ENCODE data around the gene EFTUD2. TPM values are rescaled to one million over a fixed set of nuclear protein-coding genes. Genes with fewer than 3 reads are reported as not detected.
"Not testable (repeated sequence)": the region's sequence is repeated elsewhere in the genome, so short reads cannot be mapped to it uniquely, and the experiment has no call there.

The EFTUD2 gene
- total and polyA plus RNA-seq, 2 of the 8 experiments (the other 6 are each of a cell fraction or from before 2014, with no cell fraction given) = 118 to 195 TPM

DNA sequence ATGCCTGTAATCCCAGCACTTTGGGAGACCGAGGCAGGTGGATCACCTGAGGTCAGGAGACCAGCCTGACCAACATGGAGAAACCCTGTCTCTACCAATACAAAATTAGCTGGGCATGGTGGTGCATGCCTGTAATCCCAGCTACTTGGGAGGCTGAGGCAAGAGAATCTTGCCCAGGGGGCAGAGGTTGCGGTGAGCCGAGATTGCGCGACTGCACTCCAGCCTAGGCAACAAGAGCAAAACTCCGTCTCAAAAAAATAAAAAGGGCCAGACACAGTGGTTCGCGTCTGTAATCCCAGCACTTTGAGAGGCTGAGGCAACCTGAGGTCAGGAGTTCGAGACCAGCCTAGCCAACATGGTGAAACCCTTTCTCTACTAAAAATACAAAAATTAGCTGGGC lies 74.0 kb downstream of the EFTUD2 start:
- not testable (repeated sequence) for H3K79me1 ChIP-seq (ENCODE audit: low read depth, low read length); H3K9me3 ChIP-seq (ENCODE audit: insufficient read depth in 2 of 2, low read depth in 1 of 2, low read length in 1 of 2); H2BK5ac ChIP-seq (ENCODE audit: low read depth, low read length); H3K4me3 ChIP-seq (ENCODE audit: extremely low read depth in 1 of 4, insufficient read depth in 2 of 4, low read depth in 3 of 4, low read length in 4 of 4); H3K27me3 ChIP-seq (replicated peaks in 1 of 4; ENCODE audit: control insufficient read depth in 3 of 4, extremely low read depth in 1 of 4, insufficient read depth in 3 of 4, low read length in 3 of 4); H3K36me3 ChIP-seq (ENCODE audit: control insufficient read depth in 2 of 4, insufficient read depth in 4 of 4, low read length in 3 of 4); H3K9ac ChIP-seq (replicated peaks in 1 of 4; ENCODE audit: extremely low read depth in 1 of 4, low read depth in 3 of 4, low read length in 3 of 4); H3K56ac ChIP-seq (replicated peaks; ENCODE audit: insufficient read length, low read depth, low read length); FAIRE-seq; H2BK15ac ChIP-seq (ENCODE audit: low read length); H3K4me2 ChIP-seq (ENCODE audit: insufficient read depth in 1 of 2, low read depth in 2 of 2, low read length in 2 of 2); H4K91ac ChIP-seq (replicated peaks; ENCODE audit: insufficient read length, low read length); H2BK20ac ChIP-seq (ENCODE audit: low read length); H3K23ac ChIP-seq (ENCODE audit: insufficient read length); H3K23me2 ChIP-seq (ENCODE audit: low read depth, low read length); H2AFZ ChIP-seq (ENCODE audit: low read length); H3K18ac ChIP-seq (ENCODE audit: extremely low read depth, low read length); DNase-seq (ENCODE audit: low read depth in 1 of 2, low spot score in 2 of 2); H2BK120ac ChIP-seq (replicated peaks; ENCODE audit: low read depth, low read length); H3K14ac ChIP-seq (ENCODE audit: insufficient read length); H4K5ac ChIP-seq (ENCODE audit: insufficient read length, low read depth, low read length); H4K8ac ChIP-seq (ENCODE audit: extremely low read depth, insufficient read depth, low read length); H2AK5ac ChIP-seq (ENCODE audit: low read depth, low read length); H3K27ac ChIP-seq (ENCODE audit: low read depth, low read length); H2BK12ac ChIP-seq (ENCODE audit: low read depth, low read length); H3K4ac ChIP-seq (replicated peaks; ENCODE audit: insufficient read length, low read depth, low read length); H3K4me1 ChIP-seq (replicated peaks in 1 of 4; ENCODE audit: control insufficient read depth in 3 of 4, insufficient read depth in 4 of 4, low read length in 3 of 4)
- 95% methylated on average over 9 of the region's 9 CpGs; no CpG with 5 or more reads in 1 of the 2 experiments for WGBS, 2 experiments (ENCODE audit: extremely low coverage in 1 of 2, insufficient coverage in 1 of 2, insufficient read length in 1 of 2, insufficient replicate concordance in 2 of 2, low coverage in 1 of 2, low lambda C conversion rate in 2 of 2, missing lambda C conversion rate in 1 of 2)
- CTCF ChIA-PET (ENCODE audit: partially characterized antibody) = interaction anchor here (0.6 to 1.4 kb wide), 4 partner anchors 39 to 323 kb away, joined by 3 to 5 read pairs (median 3); no protein-coding TSS in a partner anchor
- peaks cover 5 to 14% of the 10 kb centered on the region in 2 experiments for H4K20me1 ChIP-seq (replicated peaks in 1 of 2; ENCODE audit: control insufficient read depth in 1 of 2, insufficient read depth in 2 of 2, low read length in 2 of 2)
- peaks cover 24 to 93% of the 10 kb centered on the region in 2 experiments for H3K79me2 ChIP-seq (ENCODE audit: control insufficient read depth in 1 of 2, insufficient read depth in 2 of 2, low read length in 2 of 2)
- POLR2A ChIA-PET (ENCODE audit: partially characterized antibody) = interaction anchor here (0.6 to 1.8 kb wide), 6 partner anchors 12 to 50 kb away, joined by 3 to 7 read pairs (median 4); no protein-coding TSS in a partner anchor
